Liver (tissue), 9 donors: ENCODE results near the gene LHFPL5. TPM values are rescaled to one million over a fixed set of nuclear protein-coding genes. Genes with fewer than 3 reads are reported as not detected.

ENCODE experiments used
- DNase-seq: peaks from one replicate; pipeline ENCODE4 v3.0.0-alpha.2; 2017; ENCODE audit warnings: low spot score
- H3K27ac ChIP-seq, 2 donors: one replicate each; pipeline ENCODE4 v1.7.0; 2013; ENCODE audit warnings: inconsistent platforms in 2 of 2, low read length in 2 of 2, control low read depth in 1 of 2, low read depth in 1 of 2, mild to moderate bottlenecking in 1 of 2
- H3K27me3 ChIP-seq, 4 donors: one replicate each; pipeline versions ENCODE4 v1.6.1 to v1.7.0; 2013; ENCODE audit warnings: low read length in 3 of 4, inconsistent platforms in 1 of 4, mild to moderate bottlenecking in 1 of 4, moderate library complexity in 1 of 4; ENCODE audit not compliant: control insufficient read depth in 4 of 4, insufficient read depth in 4 of 4
- H3K36me3 ChIP-seq, 4 donors: one replicate each; pipeline versions ENCODE4 v1.6.1 to v1.7.0; 2013; ENCODE audit warnings: low read length in 3 of 4, mild to moderate bottlenecking in 3 of 4, low read depth in 1 of 4, moderate library complexity in 1 of 4; ENCODE audit not compliant: control insufficient read depth in 4 of 4, insufficient read depth in 3 of 4
- H3K4me1 ChIP-seq, 4 donors: one replicate each; pipeline versions ENCODE4 v1.6.1 to v1.7.0; 2013; ENCODE audit warnings: low read length in 3 of 4, mild to moderate bottlenecking in 3 of 4, moderate library complexity in 1 of 4; ENCODE audit not compliant: control insufficient read depth in 4 of 4, insufficient read depth in 4 of 4
- H3K4me3 ChIP-seq, 3 donors: one replicate each; pipeline versions ENCODE4 v1.6.1 to v1.7.0; 2013; ENCODE audit warnings: low read length in 3 of 3, control low read depth in 1 of 3, low read depth in 1 of 3, mild to moderate bottlenecking in 1 of 3
- H3K9ac ChIP-seq, 2 donors: one replicate each; pipeline ENCODE4 v1.7.0; 2013; ENCODE audit warnings: low read length in 2 of 2, mild to moderate bottlenecking in 2 of 2, moderate library complexity in 2 of 2, control low read depth in 1 of 2, low read depth in 1 of 2
- H3K9me3 ChIP-seq, 4 donors: one replicate each; pipeline versions ENCODE4 v1.6.1 to v1.7.0; 2013; ENCODE audit warnings: low read length in 3 of 4; ENCODE audit not compliant: control insufficient read depth in 4 of 4
- ATF3 ChIP-seq: IDR thresholded peaks from 2 replicates; pipeline ENCODE4 v1.6.1; 2016; ENCODE audit warnings: antibody characterized with exemption
- FOXA1 ChIP-seq: IDR thresholded peaks from 2 replicates; pipeline ENCODE4 v1.6.1; 2016; ENCODE audit warnings: antibody characterized with exemption
- FOXA2 ChIP-seq: IDR thresholded peaks from 2 replicates; pipeline ENCODE4 v1.6.1; 2016; ENCODE audit warnings: antibody characterized with exemption
- GABPA ChIP-seq, 2 donors: IDR thresholded peaks in 1 of 2; conservative IDR thresholded peaks in 1 of 2; 2 replicates each; pipeline ENCODE4 v1.6.1; 2016; ENCODE audit warnings: antibody characterized with exemption in 2 of 2, mild to moderate bottlenecking in 1 of 2, moderate library complexity in 1 of 2
- HNF4A ChIP-seq, 2 donors: conservative IDR thresholded peaks; 2 replicates each; pipeline ENCODE4 v1.6.1; 2016; ENCODE audit warnings: antibody characterized with exemption in 2 of 2, mild to moderate bottlenecking in 2 of 2
- HNF4G ChIP-seq: IDR thresholded peaks from 2 replicates; pipeline ENCODE4 v1.6.1; 2016; ENCODE audit warnings: antibody characterized with exemption
- JUND ChIP-seq, 2 donors: IDR thresholded peaks; 2 replicates each; pipeline ENCODE4 v1.6.1; 2016; ENCODE audit warnings: antibody characterized with exemption in 2 of 2
- NR2F2 ChIP-seq: IDR thresholded peaks from 2 replicates; pipeline ENCODE4 v1.6.1; 2016; ENCODE audit warnings: antibody characterized with exemption
- RAD21 ChIP-seq, 2 donors: IDR thresholded peaks; 2 replicates each; pipeline ENCODE4 v1.6.1; 2016; ENCODE audit warnings: antibody characterized with exemption in 2 of 2, mild to moderate bottlenecking in 2 of 2
- RXRA ChIP-seq, 2 donors: IDR thresholded peaks; 2 replicates each; pipeline ENCODE4 v1.6.1; 2017 to 2018; ENCODE audit warnings: antibody characterized with exemption in 2 of 2, mild to moderate bottlenecking in 1 of 2
- SP1 ChIP-seq: IDR thresholded peaks from 2 replicates; pipeline ENCODE4 v1.6.1; 2018; ENCODE audit warnings: antibody characterized with exemption, mild to moderate bottlenecking
- TAF1 ChIP-seq: conservative IDR thresholded peaks from 2 replicates; pipeline ENCODE4 v1.6.1; 2016; ENCODE audit warnings: antibody characterized with exemption, mild to moderate bottlenecking
- YY1 ChIP-seq: IDR thresholded peaks from 2 replicates; pipeline ENCODE4 v1.6.1; 2016; ENCODE audit warnings: antibody characterized with exemption, mild to moderate bottlenecking
- WGBS: extraction: QIAGEN DNeasy Blood & Tissue Kit; methylation state at CpG from one replicate; pipeline ENCODE4 v1.1.7; 2013; 5-methylcytosine and 5-hydroxymethylcytosine counted together
- polyA plus RNA-seq, 2 donors: library from polyadenylated mRNA; stranded (reverse) in 1 of 2; unstranded in 1 of 2; fragments of 200-250 nt in 1 of 2; fragments of >200 nt in 1 of 2; fragmentation: Nextera tagmentation in 1 of 2; extraction: Ambion mirVana in 1 of 2; gene quantifications; one replicate each; pipeline versions ENCODE4 v1.2.1 to v1.2.3, GENCODE V29; 2013 to 2015
- total RNA-seq, 2 donors: library from RNA; depleted of rRNA; stranded (reverse); fragments of >200 nt; gene quantifications; one replicate each; pipeline ENCODE4 v1.2.3, GENCODE V29; 2014
- TF ChIP-seq, protein P1 (sequence below): fragments of 150-350 bp; IDR thresholded peaks from 2 replicates; pipeline ENCODE4 v1.5.1; 2017; ENCODE audit warnings: improper control_type of control experiment, low read depth, low read length; ENCODE audit not compliant: missing input control
- TF ChIP-seq, protein P2 (sequence below): IDR thresholded peaks from 2 replicates; pipeline ENCODE4 v1.6.1; 2016; ENCODE audit warnings: antibody characterized with exemption
- TF ChIP-seq, protein P3 (sequence below): IDR thresholded peaks from 2 replicates; pipeline ENCODE4 v1.6.1; 2016; ENCODE audit warnings: antibody characterized with exemption, mild to moderate bottlenecking
- TF ChIP-seq, protein P4 (sequence below): IDR thresholded peaks from 2 replicates; pipeline ENCODE4 v1.6.1; 2016; ENCODE audit warnings: antibody characterized with exemption
- donor health status: healthy.
- donor health status: healthy.
- donor health status: healthy.
- donor health status: healthy.
- donor health status: healthy.

Gene LHFPL5
- total and polyA plus RNA-seq, 4 donors = not detected

- no peak for TF ChIP-seq NR2F2
- TF ChIP-seq, protein P1, sequence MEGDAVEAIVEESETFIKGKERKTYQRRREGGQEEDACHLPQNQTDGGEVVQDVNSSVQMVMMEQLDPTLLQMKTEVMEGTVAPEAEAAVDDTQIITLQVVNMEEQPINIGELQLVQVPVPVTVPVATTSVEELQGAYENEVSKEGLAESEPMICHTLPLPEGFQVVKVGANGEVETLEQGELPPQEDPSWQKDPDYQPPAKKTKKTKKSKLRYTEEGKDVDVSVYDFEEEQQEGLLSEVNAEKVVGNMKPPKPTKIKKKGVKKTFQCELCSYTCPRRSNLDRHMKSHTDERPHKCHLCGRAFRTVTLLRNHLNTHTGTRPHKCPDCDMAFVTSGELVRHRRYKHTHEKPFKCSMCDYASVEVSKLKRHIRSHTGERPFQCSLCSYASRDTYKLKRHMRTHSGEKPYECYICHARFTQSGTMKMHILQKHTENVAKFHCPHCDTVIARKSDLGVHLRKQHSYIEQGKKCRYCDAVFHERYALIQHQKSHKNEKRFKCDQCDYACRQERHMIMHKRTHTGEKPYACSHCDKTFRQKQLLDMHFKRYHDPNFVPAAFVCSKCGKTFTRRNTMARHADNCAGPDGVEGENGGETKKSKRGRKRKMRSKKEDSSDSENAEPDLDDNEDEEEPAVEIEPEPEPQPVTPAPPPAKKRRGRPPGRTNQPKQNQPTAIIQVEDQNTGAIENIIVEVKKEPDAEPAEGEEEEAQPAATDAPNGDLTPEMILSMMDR = no peak
- TF ChIP-seq GABPA (IDR thresholded peaks at IDR 0.05 in 1 of 2, conservative IDR thresholded peaks at IDR 0.05 in 1 of 2) = no peak
Measured at GRCh38 chr6:35786810-35787209, 18.3 kb upstream of the LHFPL5 start (continued).

- H3K9me3 ChIP-seq = no peaks in the 10 kb centered on the region
- DNase-seq = no peak
- peaks cover 0 to 3% (median 0%) of the 10 kb centered on the region in 4 donors for H3K27me3 ChIP-seq
- H3K4me1 ChIP-seq = peaks cover 0 to 3% (median 2%) of the 10 kb centered on the region in 4 donors
- WGBS = 67% methylated on average over 13 of the region's 13 CpGs
- no peak overlapping the region for H3K4me3 ChIP-seq
- H3K36me3 ChIP-seq = no peaks in the 10 kb centered on the region
- TF ChIP-seq HNF4G = peak; percentile 26
- TF ChIP-seq HNF4A (conservative IDR thresholded peaks at IDR 0.05) = peak; percentile 51 to 59
- no peak for TF ChIP-seq FOXA2
- no peak overlapping the region for H3K9ac ChIP-seq
- H3K27ac ChIP-seq = no peak overlapping the region
Measured at GRCh38 chr6:35787266-35788218, 17.6 kb upstream of the LHFPL5 start.

- no peaks in the 10 kb centered on the region for H3K9me3 ChIP-seq
- DNase-seq = no peak
- no peaks in the 10 kb centered on the region for H3K36me3 ChIP-seq
- WGBS = 48% methylated on average over 4 of the region's 4 CpGs
- H3K9ac ChIP-seq = no peak overlapping the region
- peaks cover 0 to 3% (median 0%) of the 10 kb centered on the region in 4 donors for H3K27me3 ChIP-seq
- H3K4me3 ChIP-seq = no peak overlapping the region
- H3K4me1 ChIP-seq = peaks cover 0 to 3% (median 2%) of the 10 kb centered on the region in 4 donors
- no peak overlapping the region for H3K27ac ChIP-seq
- no peak for TF ChIP-seq FOXA2
- TF ChIP-seq YY1 = no peak
- TF ChIP-seq RXRA (IDR thresholded peaks at IDR 0.05) = no peak
- TF ChIP-seq, protein P2, sequence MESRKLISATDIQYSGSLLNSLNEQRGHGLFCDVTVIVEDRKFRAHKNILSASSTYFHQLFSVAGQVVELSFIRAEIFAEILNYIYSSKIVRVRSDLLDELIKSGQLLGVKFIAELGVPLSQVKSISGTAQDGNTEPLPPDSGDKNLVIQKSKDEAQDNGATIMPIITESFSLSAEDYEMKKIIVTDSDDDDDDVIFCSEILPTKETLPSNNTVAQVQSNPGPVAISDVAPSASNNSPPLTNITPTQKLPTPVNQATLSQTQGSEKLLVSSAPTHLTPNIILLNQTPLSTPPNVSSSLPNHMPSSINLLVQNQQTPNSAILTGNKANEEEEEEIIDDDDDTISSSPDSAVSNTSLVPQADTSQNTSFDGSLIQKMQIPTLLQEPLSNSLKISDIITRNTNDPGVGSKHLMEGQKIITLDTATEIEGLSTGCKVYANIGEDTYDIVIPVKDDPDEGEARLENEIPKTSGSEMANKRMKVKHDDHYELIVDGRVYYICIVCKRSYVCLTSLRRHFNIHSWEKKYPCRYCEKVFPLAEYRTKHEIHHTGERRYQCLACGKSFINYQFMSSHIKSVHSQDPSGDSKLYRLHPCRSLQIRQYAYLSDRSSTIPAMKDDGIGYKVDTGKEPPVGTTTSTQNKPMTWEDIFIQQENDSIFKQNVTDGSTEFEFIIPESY = no peak
- no peak for TF ChIP-seq RAD21 (IDR thresholded peaks at IDR 0.05)
- no peak for TF ChIP-seq TAF1
- TF ChIP-seq, protein P1 = no peak
- no peak for TF ChIP-seq ATF3
- TF ChIP-seq GABPA (IDR thresholded peaks at IDR 0.05 in 1 of 2, conservative IDR thresholded peaks at IDR 0.05 in 1 of 2) = no peak
- no peak for TF ChIP-seq HNF4G
- TF ChIP-seq, protein P3, sequence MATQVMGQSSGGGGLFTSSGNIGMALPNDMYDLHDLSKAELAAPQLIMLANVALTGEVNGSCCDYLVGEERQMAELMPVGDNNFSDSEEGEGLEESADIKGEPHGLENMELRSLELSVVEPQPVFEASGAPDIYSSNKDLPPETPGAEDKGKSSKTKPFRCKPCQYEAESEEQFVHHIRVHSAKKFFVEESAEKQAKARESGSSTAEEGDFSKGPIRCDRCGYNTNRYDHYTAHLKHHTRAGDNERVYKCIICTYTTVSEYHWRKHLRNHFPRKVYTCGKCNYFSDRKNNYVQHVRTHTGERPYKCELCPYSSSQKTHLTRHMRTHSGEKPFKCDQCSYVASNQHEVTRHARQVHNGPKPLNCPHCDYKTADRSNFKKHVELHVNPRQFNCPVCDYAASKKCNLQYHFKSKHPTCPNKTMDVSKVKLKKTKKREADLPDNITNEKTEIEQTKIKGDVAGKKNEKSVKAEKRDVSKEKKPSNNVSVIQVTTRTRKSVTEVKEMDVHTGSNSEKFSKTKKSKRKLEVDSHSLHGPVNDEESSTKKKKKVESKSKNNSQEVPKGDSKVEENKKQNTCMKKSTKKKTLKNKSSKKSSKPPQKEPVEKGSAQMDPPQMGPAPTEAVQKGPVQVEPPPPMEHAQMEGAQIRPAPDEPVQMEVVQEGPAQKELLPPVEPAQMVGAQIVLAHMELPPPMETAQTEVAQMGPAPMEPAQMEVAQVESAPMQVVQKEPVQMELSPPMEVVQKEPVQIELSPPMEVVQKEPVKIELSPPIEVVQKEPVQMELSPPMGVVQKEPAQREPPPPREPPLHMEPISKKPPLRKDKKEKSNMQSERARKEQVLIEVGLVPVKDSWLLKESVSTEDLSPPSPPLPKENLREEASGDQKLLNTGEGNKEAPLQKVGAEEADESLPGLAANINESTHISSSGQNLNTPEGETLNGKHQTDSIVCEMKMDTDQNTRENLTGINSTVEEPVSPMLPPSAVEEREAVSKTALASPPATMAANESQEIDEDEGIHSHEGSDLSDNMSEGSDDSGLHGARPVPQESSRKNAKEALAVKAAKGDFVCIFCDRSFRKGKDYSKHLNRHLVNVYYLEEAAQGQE = no peak
- TF ChIP-seq FOXA1 = no peak
- TF ChIP-seq HNF4A (conservative IDR thresholded peaks at IDR 0.05) = no peak
- TF ChIP-seq, protein P4, sequence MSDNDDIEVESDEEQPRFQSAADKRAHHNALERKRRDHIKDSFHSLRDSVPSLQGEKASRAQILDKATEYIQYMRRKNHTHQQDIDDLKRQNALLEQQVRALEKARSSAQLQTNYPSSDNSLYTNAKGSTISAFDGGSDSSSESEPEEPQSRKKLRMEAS = no peak
- no peak for TF ChIP-seq SP1
- no peak for TF ChIP-seq JUND (IDR thresholded peaks at IDR 0.05)
Measured at GRCh38 chr6:35788423-35788982, 16.6 kb upstream of the LHFPL5 start.
